Pancreas (tissue), 10 donors: ENCODE results near the gene THG1L. TPM values are rescaled to one million over a fixed set of nuclear protein-coding genes. Genes with fewer than 3 reads are reported as not detected.

Experiments used
- ATAC-seq, 4 donors: fragments of 200-7000 bp; cut with Tn5 transposase; one replicate each; pipeline versions ENCODE4 v1.8.0 to v1.9.1; 2020; ENCODE audit warnings: mild to moderate bottlenecking in 4 of 4, moderate library complexity in 4 of 4
- DNase-seq, 6 donors: peaks; one replicate each; pipeline ENCODE4 v3.0.0-alpha.2; 2020
- FAIRE-seq: peaks from 2 replicates; lab custom pipeline; 2012; peaks lifted over from hg19 to GRCh38; lab: Jason Lieb, UNC
- H3K27ac ChIP-seq, 4 donors: fragments of 200-600 bp; sonication (generic); 1 replicate in 3 of 4; 2 replicates in 1 of 4; pipeline versions ENCODE4 v1.5.0 to v1.8.0; 2020
- H3K27me3 ChIP-seq, 4 donors: fragments of 200-600 bp; one replicate each; pipeline ENCODE4 v1.8.0; 2021
- H3K36me3 ChIP-seq, 3 donors: fragments of 200-600 bp; sonication (generic) in 1 of 3; one replicate each; pipeline versions ENCODE4 v1.5.0 to v1.8.0; 2020 to 2021
- H3K4me1 ChIP-seq, 3 donors: fragments of 200-600 bp; one replicate each; pipeline ENCODE4 v1.8.0; 2021
- H3K4me3 ChIP-seq, 4 donors: fragments of 200-600 bp; sonication (generic) in 2 of 4; one replicate each; pipeline versions ENCODE4 v1.5.0 to v1.8.0; 2020 to 2021
- H3K9me3 ChIP-seq, 4 donors: fragments of 200-600 bp; one replicate each; pipeline ENCODE4 v1.8.0; 2021
- WGBS, 2 donors: extraction: QIAGEN DNeasy Blood & Tissue Kit; methylation state at CpG; one replicate each; pipeline ENCODE4 v1.1.7; 2013; 5-methylcytosine and 5-hydroxymethylcytosine counted together
- intact Hi-C, 3 donors: fragments of 100-400 bp; cut with DNase I; formaldehyde crosslinking; loops; one replicate each; pipeline versions ENCODE4 v1.11.1 to v1.14.2; 2022
- polyA plus RNA-seq, 2 donors: library from polyadenylated mRNA; stranded (reverse); fragments of 200-250 nt; gene quantifications; one replicate each; pipeline ENCODE4 v1.2.3, GENCODE V29; 2013
- total RNA-seq, 6 donors: library from RNA; stranded (reverse); fragmentation: NEBNext Ultra II Directional in 4 of 6; extraction: Animal tissue kit (Norgen Biotek cat#: 25700) in 4 of 6; gene quantifications; one replicate each; pipeline versions ENCODE4 v1.2.1 to v1.2.4, GENCODE V29; 2021 to 2023
- TF ChIP-seq, protein P1 (sequence below), 4 donors: fragments of 200-600 bp; sonication (generic) in 3 of 4; IDR thresholded peaks; one replicate each; pipeline versions ENCODE4 v1.5.0 to v1.8.0; 2021; ENCODE audit warnings: antibody characterized with exemption in 4 of 4
- donor health status: healthy with polysubstance abuse.
- donor health status: DM: no; HTN: no; CAD: no; lungs with moderate emphysema.
- donor health status: DM: no; HTN: no; CAD: no.
- donor health status: control.
- donor health status: control.
- donor health status: Bipolar disorder and iron deficiency.
- donor health status: DM: yes; HTN: yes; CAD: no.
- donor health status: DM: no; HTN: no; CAD: no.
- donor health status: DM: no; HTN: no; CAD: no.
- donor health status: DM: yes; HTN: yes; CAD: no.

The THG1L gene
- total and polyA plus RNA-seq, 8 donors = 5.7 to 10.8 (median 8.3) TPM

DNA sequence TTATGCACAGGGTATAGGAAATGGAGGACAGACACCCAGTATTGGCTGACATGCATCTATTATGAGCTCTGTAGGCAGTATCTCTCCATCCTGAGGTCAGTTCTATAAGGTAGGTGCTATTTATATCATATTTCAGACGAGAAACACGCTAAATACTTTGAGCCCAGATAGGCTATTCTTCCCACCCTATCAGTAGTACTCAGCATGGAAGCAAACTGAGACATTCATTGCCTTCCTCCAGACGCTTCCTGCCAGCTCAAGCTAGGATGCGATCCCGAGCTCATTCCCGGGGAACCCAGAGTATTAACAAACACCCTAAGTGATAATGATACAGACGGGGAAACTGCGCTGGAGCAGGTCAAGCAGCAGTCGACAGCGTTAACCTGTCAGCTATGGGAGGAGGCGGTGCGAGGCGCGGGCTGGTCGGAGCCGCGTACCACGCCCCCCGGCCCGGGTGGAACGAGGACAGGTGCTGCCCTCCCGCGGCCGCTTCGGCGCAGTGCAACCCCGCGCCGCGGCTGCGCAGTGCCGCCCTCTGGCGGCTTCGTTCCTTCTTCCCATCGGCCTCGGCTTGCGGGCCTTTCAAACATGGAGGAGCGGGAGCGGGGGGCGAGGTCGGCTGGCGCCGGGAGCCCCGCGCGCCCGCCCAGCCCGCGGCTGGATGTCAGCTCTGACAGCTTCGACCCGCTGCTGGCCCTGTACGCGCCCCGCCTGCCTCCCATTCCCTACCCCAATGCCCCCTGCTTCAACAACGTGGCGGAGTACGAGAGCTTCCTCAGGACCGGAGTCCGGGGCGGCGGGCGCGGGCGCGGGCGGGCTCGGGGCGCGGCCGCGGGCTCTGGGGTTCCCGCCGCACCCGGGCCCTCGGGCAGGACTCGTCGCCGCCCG, 12.2 kb downstream of the THG1L start, which contains the start of gene LSM11:
TSS of gene LSM11 (plus strand) at position 550 of the 888 bp plus-strand sequence. CDS start at position 589, 39 bp downstream.
- Histone ChIP-seq H3K36me3 (no peaks in the 10 kb centered on the region), H3K4me3 (peak within 1 kb of the TSS; percentile 71 to 92 (median 76)), H3K4me1 (peaks cover 0 to 7% (median 3%) of the 10 kb centered on the region in 3 donors), H3K27me3 (no peaks in the 10 kb centered on the region), H3K9me3 (no peaks in the 10 kb centered on the region), H3K27ac (no peak within 1 kb of the TSS)
- DNase-seq (peak; percentile 81 to 98 (median 92)), ATAC-seq (peak; percentile 97 to 100 (median 98)), FAIRE-seq (no peak)
- intact Hi-C loops = no loop called here
- WGBS, 2 donors = 0% methylated on average over 65 to 79 of the region's 79 CpGs
- TF ChIP-seq, protein P1, sequence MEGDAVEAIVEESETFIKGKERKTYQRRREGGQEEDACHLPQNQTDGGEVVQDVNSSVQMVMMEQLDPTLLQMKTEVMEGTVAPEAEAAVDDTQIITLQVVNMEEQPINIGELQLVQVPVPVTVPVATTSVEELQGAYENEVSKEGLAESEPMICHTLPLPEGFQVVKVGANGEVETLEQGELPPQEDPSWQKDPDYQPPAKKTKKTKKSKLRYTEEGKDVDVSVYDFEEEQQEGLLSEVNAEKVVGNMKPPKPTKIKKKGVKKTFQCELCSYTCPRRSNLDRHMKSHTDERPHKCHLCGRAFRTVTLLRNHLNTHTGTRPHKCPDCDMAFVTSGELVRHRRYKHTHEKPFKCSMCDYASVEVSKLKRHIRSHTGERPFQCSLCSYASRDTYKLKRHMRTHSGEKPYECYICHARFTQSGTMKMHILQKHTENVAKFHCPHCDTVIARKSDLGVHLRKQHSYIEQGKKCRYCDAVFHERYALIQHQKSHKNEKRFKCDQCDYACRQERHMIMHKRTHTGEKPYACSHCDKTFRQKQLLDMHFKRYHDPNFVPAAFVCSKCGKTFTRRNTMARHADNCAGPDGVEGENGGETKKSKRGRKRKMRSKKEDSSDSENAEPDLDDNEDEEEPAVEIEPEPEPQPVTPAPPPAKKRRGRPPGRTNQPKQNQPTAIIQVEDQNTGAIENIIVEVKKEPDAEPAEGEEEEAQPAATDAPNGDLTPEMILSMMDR (IDR thresholded peaks at IDR 0.05) = peak; percentile 99 to 100 (median 100)

DNA sequence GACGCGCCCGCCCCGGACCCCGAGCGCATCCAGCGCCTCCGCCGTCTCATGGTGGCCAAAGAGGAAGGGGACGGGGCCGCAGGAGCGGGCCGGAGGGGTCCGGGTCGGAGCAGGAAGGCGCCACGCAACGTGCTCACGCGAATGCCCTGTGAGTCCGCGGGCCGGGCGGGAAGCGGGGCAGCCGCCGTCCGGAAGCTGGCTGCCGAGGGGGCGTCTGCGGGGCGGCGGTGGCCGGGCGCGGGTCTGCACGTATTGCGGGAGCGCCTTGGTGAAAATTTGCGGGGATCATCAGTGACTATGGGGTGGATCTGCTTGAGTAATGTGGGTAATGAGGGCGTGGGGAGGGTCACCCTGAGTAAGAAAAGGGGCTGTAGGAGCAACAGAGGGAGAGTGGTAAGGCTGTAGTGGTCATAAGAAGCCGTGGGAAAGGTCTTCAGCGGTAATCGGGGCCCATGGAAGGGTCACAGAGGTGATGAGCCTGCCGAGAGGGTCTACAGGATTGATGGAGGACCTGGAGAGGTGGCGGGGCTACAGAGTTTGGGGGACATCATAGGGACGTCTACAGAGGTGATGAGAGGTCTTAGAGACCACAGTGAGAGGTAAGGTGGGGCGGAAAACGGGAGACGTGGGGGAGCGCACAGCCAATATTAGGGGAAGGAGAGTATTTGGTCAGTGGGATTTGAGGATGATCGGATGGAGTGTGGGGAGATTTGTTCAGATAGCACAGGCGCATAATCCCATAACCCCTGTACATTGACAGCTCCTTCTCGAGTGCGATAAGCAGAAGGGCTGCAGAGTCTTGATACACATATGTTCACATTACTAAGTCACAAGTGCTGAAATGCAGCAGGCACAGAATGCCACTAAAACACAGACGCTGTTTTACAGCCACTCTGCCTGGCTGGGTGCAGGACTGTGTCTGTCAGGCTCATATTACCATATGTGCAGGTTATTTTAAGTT, 13.1 kb downstream of the THG1L start:
- no peaks in the 10 kb centered on the region for H3K27me3 ChIP-seq
- intact Hi-C loops = no loop called here
- peak overlapping the region; percentile 71 to 92 (median 76) for H3K4me3 ChIP-seq
- TF ChIP-seq, protein P1 (IDR thresholded peaks at IDR 0.05) = no peak
- no peaks in the 10 kb centered on the region for H3K9me3 ChIP-seq
- peak in 3 of 4 donors; percentile 1 to 2 (median 2) for ATAC-seq
- no peak overlapping the region for H3K27ac ChIP-seq
- peak in 4 of 6 donors; percentile 14 to 79 (median 52) for DNase-seq
- peaks cover 0 to 7% (median 3%) of the 10 kb centered on the region in 3 donors for H3K4me1 ChIP-seq
- 3 to 5% methylated on average over 46 to 56 of the region's 56 CpGs for WGBS, 2 donors
- FAIRE-seq = no peak
- H3K36me3 ChIP-seq = no peaks in the 10 kb centered on the region

- H3K4me3 ChIP-seq = peak overlapping the region in 2 of 4 donors; percentile 72 to 92
- H3K9me3 ChIP-seq = no peaks in the 10 kb centered on the region
- FAIRE-seq (no peak), DNase-seq (no peak), ATAC-seq (no peak)
- WGBS, 2 donors = 89 to 91% methylated on average over 4 of the region's 4 CpGs
- intact Hi-C loops = no loop called here
- H3K27me3 ChIP-seq = no peaks in the 10 kb centered on the region
- H3K27ac ChIP-seq = no peak overlapping the region
- H3K36me3 ChIP-seq = no peaks in the 10 kb centered on the region
- TF ChIP-seq, protein P1 (IDR thresholded peaks at IDR 0.05) = no peak
- H3K4me1 ChIP-seq = peaks cover 0 to 7% (median 3%) of the 10 kb centered on the region in 3 donors
These were observed 13.8 kb downstream of the THG1L start for GRCh38 chr5:157745041-157745456.

- WGBS, 2 donors = 84 to 88% methylated on average over 6 of the region's 6 CpGs
- H3K36me3 ChIP-seq = no peaks in the 10 kb centered on the region
- no peak overlapping the region for H3K27ac ChIP-seq
- no peak overlapping the region for H3K4me3 ChIP-seq
- no peak for ATAC-seq
- intact Hi-C loops = no loop called here
- H3K4me1 ChIP-seq = peaks cover 0 to 7% (median 3%) of the 10 kb centered on the region in 3 donors
- no peak for DNase-seq
- no peaks in the 10 kb centered on the region for H3K9me3 ChIP-seq
- FAIRE-seq = no peak
- H3K27me3 ChIP-seq = no peaks in the 10 kb centered on the region
- TF ChIP-seq, protein P1 (IDR thresholded peaks at IDR 0.05) = no peak
These were observed 16.0 kb downstream of the THG1L start for GRCh38 chr5:157747173-157747740.
